ENCODE data around the gene PSME1. TPM values are rescaled to one million over a fixed set of nuclear protein-coding genes. Genes with fewer than 3 reads are reported as not detected.
A peak's percentile ranks its signal among the peaks of the same experiment; 100 is the strongest.

PSME1 gene
- total and polyA plus RNA-seq, 7 experiments from 2014 or later: 189 to 703 (median 234) TPM

GRCh38 chr14:24149302-24149969 is 13.4 kb downstream of the PSME1 start:
- Histone ChIP-seq H3K4me1 (ENCODE audit: control insufficient read depth in 2 of 2, insufficient read depth in 2 of 2, low read length in 2 of 2) (peaks cover 34 to 39% of the 10 kb centered on the region in 2 donors), H3K4me3 (ENCODE audit: low read length) (no peak overlapping the region), H3K27me3 (ENCODE audit: control insufficient read depth in 2 of 2, insufficient read depth in 2 of 2, low read length in 2 of 2) (no peaks in the 10 kb centered on the region), H3K9me3 (ENCODE audit: control insufficient read depth in 2 of 3, low read length in 3 of 3) (no peaks in the 10 kb centered on the region), H3K36me3 (ENCODE audit: control insufficient read depth in 2 of 3, insufficient read depth in 3 of 3, low read length in 3 of 3) (peaks cover 9 to 47% (median 17%) of the 10 kb centered on the region in 3 experiments), H3K27ac (ENCODE audit: low read depth, low read length) (no peak overlapping the region)
- H3K36me3 Mint-ChIP-seq: peaks cover 0 to 48% (median 13%) of the 10 kb centered on the region in 5 donors
- peak overlapping the region in 3 of 9 donors; percentile 18 to 55 (median 48) for H3K27ac Mint-ChIP-seq
- ChIA-PET POLR2A (interaction anchor here (1.0 to 11.1 kb wide), 8 partner anchors 12 to 93 kb away, joined by 3 to 139 read pairs (median 5); partner anchors contain the start of genes DCAF11, EMC9, IPO4 and IRF9), CTCF (interaction anchor here (0.7 to 4.8 kb wide), 2 partner anchors 11 to 35 kb away, joined by 3 to 36 read pairs; partner anchors contain the start of genes DCAF11 and IRF9)
- DNase-seq (no peak), ATAC-seq (no peak)
- intact Hi-C loops (cut with micrococcal nuclease): loop anchor here (10.0 kb wide), 2 partner anchors 845 to 1055 kb away; partner anchors contain the start of genes BCL2L2 (in 2 of the 2), PPP1R3E (in 2 of the 2), ACIN1 (in 1 of the 2) and C14orf119 (in 1 of the 2)
- no peaks in the 10 kb centered on the region for H3K27me3 Mint-ChIP-seq
- H3K4me3 Mint-ChIP-seq: peak overlapping the region; percentile 47 to 100 (median 95)
- peaks cover 34 to 58% (median 45%) of the 10 kb centered on the region in 7 donors for H3K4me1 Mint-ChIP-seq
- H3K9me3 Mint-ChIP-seq: no peaks in the 10 kb centered on the region

DNA sequence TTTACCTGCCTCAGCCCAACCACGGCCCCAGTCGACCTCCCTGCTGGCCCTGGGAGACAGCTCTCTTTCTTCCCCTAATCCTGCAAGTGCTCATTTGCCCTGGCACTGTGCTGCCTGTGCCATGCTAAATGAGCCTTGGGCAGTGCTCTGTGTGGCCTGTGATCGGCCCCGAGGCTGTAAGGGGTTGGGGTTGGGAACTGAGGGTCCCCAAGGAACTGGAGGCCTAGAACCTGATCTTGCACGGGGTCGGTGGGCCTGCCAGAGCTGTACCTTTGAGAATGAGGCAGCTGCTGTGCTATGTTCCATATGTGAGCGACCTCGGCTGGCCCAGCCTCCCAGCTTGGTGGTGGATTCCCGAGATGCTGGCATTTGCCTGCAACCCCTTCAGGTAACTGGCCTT is 14.1 kb downstream of the PSME1 start:
- peak overlapping the region in 3 of 9 donors; percentile 18 to 68 (median 52) for H3K27ac Mint-ChIP-seq
- POLR2A ChIA-PET: interaction anchor here (1.0 to 11.1 kb wide), 7 partner anchors 10 to 93 kb away, joined by 3 to 139 read pairs (median 5); partner anchors contain the start of genes EMC9, IPO4, IRF9 and PSME1
- Histone ChIP-seq H3K36me3 (ENCODE audit: control insufficient read depth in 2 of 3, insufficient read depth in 3 of 3, low read length in 3 of 3) (peaks cover 12 to 53% (median 21%) of the 10 kb centered on the region in 3 experiments), H3K27me3 (ENCODE audit: control insufficient read depth in 2 of 2, insufficient read depth in 2 of 2, low read length in 2 of 2) (no peaks in the 10 kb centered on the region), H3K4me1 (ENCODE audit: control insufficient read depth in 2 of 2, insufficient read depth in 2 of 2, low read length in 2 of 2) (peaks cover 28 to 33% of the 10 kb centered on the region in 2 donors), H3K4me3 (ENCODE audit: low read length) (no peak overlapping the region), H3K27ac (ENCODE audit: low read depth, low read length) (no peak overlapping the region), H3K9me3 (ENCODE audit: control insufficient read depth in 2 of 3, low read length in 3 of 3) (no peaks in the 10 kb centered on the region)
- H3K27me3 Mint-ChIP-seq: no peaks in the 10 kb centered on the region
- peaks cover 0 to 52% (median 17%) of the 10 kb centered on the region in 5 donors for H3K36me3 Mint-ChIP-seq
- H3K9me3 Mint-ChIP-seq: no peaks in the 10 kb centered on the region
- ATAC-seq (no peak), DNase-seq (no peak)
- peak overlapping the region in 1 of 10 donors; percentile 50 for H3K4me3 Mint-ChIP-seq
- intact Hi-C loops (cut with micrococcal nuclease): no loop called here
- CTCF ChIA-PET: interaction anchor here (0.7 to 4.8 kb wide), 4 partner anchors 10 to 36 kb away, joined by 3 to 36 read pairs (median 8); partner anchors contain the start of genes DCAF11 and IRF9
- peaks cover 29 to 53% (median 41%) of the 10 kb centered on the region in 7 donors for H3K4me1 Mint-ChIP-seq

DNA sequence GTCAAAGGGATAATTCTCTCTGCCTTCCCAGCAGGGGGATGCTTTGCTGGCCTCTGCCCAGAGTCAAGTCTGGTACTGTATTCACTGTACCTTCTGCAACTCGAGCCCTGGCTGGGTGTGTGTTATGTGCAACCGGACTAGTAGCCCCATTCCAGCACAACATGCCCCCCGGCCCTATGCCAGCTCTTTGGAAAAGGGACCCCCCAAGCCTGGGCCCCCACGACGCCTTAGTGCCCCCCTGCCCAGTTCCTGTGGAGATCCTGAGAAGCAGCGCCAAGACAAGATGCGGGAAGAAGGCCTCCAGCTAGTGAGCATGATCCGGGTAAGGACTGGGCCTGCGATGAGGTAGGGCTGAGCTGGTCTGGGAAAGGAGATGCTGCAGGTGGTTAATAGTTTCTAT is 14.6 kb downstream of the PSME1 start:
- Mint-ChIP-seq H3K4me1 (peaks cover 24 to 48% (median 36%) of the 10 kb centered on the region in 7 donors), H3K27ac (peak overlapping the region in 5 of 9 donors; percentile 18 to 68 (median 28)), H3K4me3 (peak overlapping the region in 5 of 10 donors; percentile 20 to 56 (median 50)), H3K36me3 (peaks cover 0 to 50% (median 19%) of the 10 kb centered on the region in 5 donors), H3K27me3 (no peaks in the 10 kb centered on the region), H3K9me3 (no peaks in the 10 kb centered on the region)
- Histone ChIP-seq H3K4me3 (ENCODE audit: low read length) (no peak overlapping the region), H3K27me3 (ENCODE audit: control insufficient read depth in 2 of 2, insufficient read depth in 2 of 2, low read length in 2 of 2) (no peaks in the 10 kb centered on the region), H3K4me1 (ENCODE audit: control insufficient read depth in 2 of 2, insufficient read depth in 2 of 2, low read length in 2 of 2) (peaks cover 23 to 28% of the 10 kb centered on the region in 2 donors), H3K27ac (ENCODE audit: low read depth, low read length) (no peak overlapping the region), H3K36me3 (ENCODE audit: control insufficient read depth in 2 of 3, insufficient read depth in 3 of 3, low read length in 3 of 3) (peaks cover 17 to 58% (median 26%) of the 10 kb centered on the region in 3 experiments), H3K9me3 (ENCODE audit: control insufficient read depth in 2 of 3, low read length in 3 of 3) (no peaks in the 10 kb centered on the region)
- ATAC-seq: no peak
- intact Hi-C loops (cut with micrococcal nuclease): no loop called here
- POLR2A ChIA-PET: interaction anchor here (0.5 to 11.1 kb wide), 11 partner anchors 10 to 119 kb away, joined by 3 to 139 read pairs (median 5); partner anchors contain the start of genes EMC9, IPO4, IRF9 and PSME1
- no peak for DNase-seq
- CTCF ChIA-PET: interaction anchor here (1.0 to 1.6 kb wide), 4 partner anchors 10 to 157 kb away, joined by 3 to 14 read pairs (median 5); no protein-coding TSS in a partner anchor

DNA sequence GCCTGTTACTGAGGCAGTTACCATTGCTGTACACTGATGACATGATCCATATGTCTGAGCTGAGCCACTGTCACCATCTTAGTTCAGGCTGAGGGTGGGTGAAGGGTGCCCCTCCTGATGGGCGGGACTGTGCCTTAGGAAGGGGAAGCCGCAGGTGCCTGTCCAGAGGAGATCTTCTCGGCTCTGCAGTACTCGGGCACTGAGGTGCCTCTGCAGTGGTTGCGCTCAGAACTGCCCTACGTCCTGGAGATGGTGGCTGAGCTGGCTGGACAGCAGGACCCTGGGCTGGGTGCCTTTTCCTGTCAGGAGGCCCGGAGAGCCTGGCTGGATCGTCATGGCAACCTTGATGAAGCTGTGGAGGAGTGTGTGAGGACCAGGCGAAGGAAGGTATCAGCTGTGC is 15.0 kb downstream of the PSME1 start:
- Mint-ChIP-seq H3K36me3 (peaks cover 0 to 50% (median 23%) of the 10 kb centered on the region in 5 donors), H3K27me3 (no peaks in the 10 kb centered on the region), H3K27ac (peak overlapping the region in 3 of 9 donors; percentile 22 to 52 (median 28)), H3K4me1 (peaks cover 19 to 43% (median 32%) of the 10 kb centered on the region in 7 donors), H3K9me3 (no peaks in the 10 kb centered on the region), H3K4me3 (peak overlapping the region in 1 of 10 donors; percentile 56)
- Histone ChIP-seq H3K4me3 (ENCODE audit: low read length) (no peak overlapping the region), H3K36me3 (ENCODE audit: control insufficient read depth in 2 of 3, insufficient read depth in 3 of 3, low read length in 3 of 3) (peaks cover 21 to 62% (median 30%) of the 10 kb centered on the region in 3 experiments), H3K9me3 (ENCODE audit: control insufficient read depth in 2 of 3, low read length in 3 of 3) (no peaks in the 10 kb centered on the region), H3K27ac (ENCODE audit: low read depth, low read length) (no peak overlapping the region), H3K27me3 (ENCODE audit: control insufficient read depth in 2 of 2, insufficient read depth in 2 of 2, low read length in 2 of 2) (no peaks in the 10 kb centered on the region), H3K4me1 (ENCODE audit: control insufficient read depth in 2 of 2, insufficient read depth in 2 of 2, low read length in 2 of 2) (peaks cover 19 to 24% of the 10 kb centered on the region in 2 donors)
- ChIA-PET POLR2A (interaction anchor here (0.5 to 11.1 kb wide), 9 partner anchors 10 to 119 kb away, joined by 3 to 139 read pairs (median 5); partner anchors contain the start of genes EMC9, IPO4, IRF9 and PSME1), CTCF (interaction anchor here (1.0 to 1.6 kb wide), 4 partner anchors 9 to 156 kb away, joined by 3 to 14 read pairs (median 5); no protein-coding TSS in a partner anchor)
- intact Hi-C loops (cut with micrococcal nuclease): no loop called here
- no peak for ATAC-seq
- no peak for DNase-seq

DNA sequence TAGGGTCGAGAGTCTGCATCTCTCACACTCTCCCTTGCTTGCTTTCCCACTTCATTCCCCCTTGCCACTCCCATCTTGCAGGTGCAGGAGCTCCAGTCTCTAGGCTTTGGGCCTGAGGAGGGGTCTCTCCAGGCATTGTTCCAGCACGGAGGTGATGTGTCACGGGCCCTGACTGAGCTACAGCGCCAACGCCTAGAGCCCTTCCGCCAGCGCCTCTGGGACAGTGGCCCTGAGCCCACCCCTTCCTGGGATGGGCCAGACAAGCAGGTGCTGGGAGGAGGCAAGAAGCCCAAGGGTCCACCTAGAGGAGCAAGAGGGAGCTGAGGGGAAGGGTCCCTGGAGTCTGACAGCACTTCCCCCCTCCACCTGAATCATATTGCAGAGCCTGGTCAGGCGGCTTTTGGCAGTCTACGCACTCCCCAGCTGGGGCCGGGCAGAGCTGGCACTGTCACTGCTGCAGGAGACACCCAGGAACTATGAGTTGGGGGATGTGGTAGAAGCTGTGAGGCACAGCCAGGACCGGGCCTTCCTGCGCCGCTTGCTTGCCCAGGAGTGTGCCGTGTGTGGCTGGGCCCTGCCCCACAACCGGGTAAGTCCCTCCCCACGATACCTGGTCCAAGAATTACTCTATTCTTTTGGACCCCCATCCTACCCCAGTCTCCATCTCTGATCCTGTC is 15.5 kb downstream of the PSME1 start:
- ChIA-PET CTCF (interaction anchor here (1.1 to 1.6 kb wide), 3 partner anchors 9 to 156 kb away, joined by 4 to 14 read pairs (median 6); no protein-coding TSS in a partner anchor), POLR2A (interaction anchor here (0.6 to 11.1 kb wide), 9 partner anchors 9 to 53 kb away, joined by 3 to 139 read pairs (median 3); partner anchors contain the start of genes EMC9, IPO4, IRF9 and PSME1)
- no peaks in the 10 kb centered on the region for H3K9me3 Mint-ChIP-seq
- no peak for DNase-seq
- no peak overlapping the region for H3K4me3 ChIP-seq (ENCODE audit: low read length)
- peaks cover 18 to 21% of the 10 kb centered on the region in 2 donors for H3K4me1 ChIP-seq (ENCODE audit: control insufficient read depth in 2 of 2, insufficient read depth in 2 of 2, low read length in 2 of 2)
- H3K27me3 ChIP-seq (ENCODE audit: control insufficient read depth in 2 of 2, insufficient read depth in 2 of 2, low read length in 2 of 2): no peaks in the 10 kb centered on the region
- H3K36me3 ChIP-seq (ENCODE audit: control insufficient read depth in 2 of 3, insufficient read depth in 3 of 3, low read length in 3 of 3): peaks cover 21 to 67% (median 30%) of the 10 kb centered on the region in 3 experiments
- H3K4me3 Mint-ChIP-seq: no peak overlapping the region
- ATAC-seq: no peak
- no peaks in the 10 kb centered on the region for H3K9me3 ChIP-seq (ENCODE audit: control insufficient read depth in 2 of 3, low read length in 3 of 3)
- H3K27ac ChIP-seq (ENCODE audit: low read depth, low read length): no peak overlapping the region
- peaks cover 19 to 38% (median 29%) of the 10 kb centered on the region in 7 donors for H3K4me1 Mint-ChIP-seq
- no peaks in the 10 kb centered on the region for H3K27me3 Mint-ChIP-seq
- peak overlapping the region in 1 of 9 donors; percentile 22 for H3K27ac Mint-ChIP-seq
- H3K36me3 Mint-ChIP-seq: peaks cover 0 to 48% (median 24%) of the 10 kb centered on the region in 5 donors
- intact Hi-C loops (cut with micrococcal nuclease): no loop called here

All from naive thymus-derived CD4-positive, alpha-beta T cell (primary cell).